Stimulated activated CD8-positive, alpha-beta memory T cell treated with anti-CD3 and anti-CD28 coated beads, Interleukin-15, amount 100 ng/mL, for 1 hour (primary cell): ENCODE measurements around the gene CHCHD3.

Experiments
- DNase-seq: peaks from one replicate; pipeline ENCODE4 v3.0.0-alpha.2; 2020; ENCODE audit warnings: low read depth

The CHCHD3 gene

DNA sequence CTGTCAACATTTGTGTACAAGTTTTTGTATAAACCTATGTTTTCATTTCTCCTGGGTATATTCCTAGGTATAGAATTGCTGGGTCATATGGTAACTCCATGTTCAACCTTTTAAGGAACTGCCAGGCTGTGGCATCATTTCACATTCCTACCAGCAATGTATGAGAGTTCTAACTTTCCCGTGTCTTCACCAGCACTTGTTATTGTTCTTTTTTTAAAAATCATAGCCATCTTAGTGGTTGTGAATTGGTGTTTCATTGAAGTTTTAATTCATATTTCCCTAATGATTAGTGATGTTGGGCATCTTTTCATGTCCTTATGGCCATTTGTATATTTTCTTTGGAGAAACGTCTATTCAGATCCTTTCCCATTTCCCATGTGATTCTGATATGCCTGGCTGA, 312.6 kb downstream of the CHCHD3 start:
- DNase-seq: no peak

GRCh38 chr7:132768099-132768498, 313.8 kb downstream of the CHCHD3 start:
- DNase-seq: no peak

- DNase-seq: no peak
These were observed 314.5 kb downstream of the CHCHD3 start for GRCh38 chr7:132767378-132767777.

GRCh38 chr7:132766660-132767059, 315.2 kb downstream of the CHCHD3 start:
- no peak for DNase-seq

DNA sequence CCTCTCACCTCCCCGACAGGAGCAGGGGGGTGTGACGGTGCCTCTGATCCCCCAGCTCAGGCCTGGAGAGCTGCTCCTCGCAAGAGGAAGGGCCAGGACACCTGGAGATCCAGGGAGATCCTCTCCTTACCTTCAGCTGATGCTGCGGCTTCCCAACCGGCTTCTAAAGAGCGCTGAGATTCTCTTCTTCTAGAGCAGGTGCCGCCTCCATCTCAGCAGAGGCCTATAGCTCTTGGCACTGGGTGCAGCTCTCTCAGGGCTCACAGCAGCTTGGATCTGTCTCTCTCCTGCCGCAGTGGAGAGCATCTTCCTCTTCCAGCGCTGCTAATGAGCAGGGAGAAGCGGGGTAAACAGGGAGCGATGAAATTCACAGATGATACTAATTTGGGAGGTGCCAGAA, 316.0 kb downstream of the CHCHD3 start:
- no peak for DNase-seq

DNA sequence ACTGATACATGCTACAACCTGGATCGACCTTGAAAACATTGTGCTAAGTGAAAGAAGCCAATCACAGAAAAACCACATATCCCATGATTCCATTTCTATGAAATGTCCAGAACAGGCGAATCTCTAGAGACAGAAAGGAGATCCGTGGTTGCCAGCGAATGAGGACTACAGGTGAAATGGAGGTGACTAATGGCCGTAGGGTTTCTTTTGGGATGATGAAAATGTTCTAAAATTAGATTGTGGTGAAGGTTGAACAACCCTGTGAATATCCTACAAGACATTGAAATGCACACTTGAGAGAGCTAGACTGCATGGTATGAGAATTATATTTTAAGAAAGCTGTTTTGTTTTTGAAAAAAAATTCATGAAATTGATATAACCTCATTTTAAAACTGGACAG, 317.1 kb downstream of the CHCHD3 start:
- DNase-seq: no peak

DNA sequence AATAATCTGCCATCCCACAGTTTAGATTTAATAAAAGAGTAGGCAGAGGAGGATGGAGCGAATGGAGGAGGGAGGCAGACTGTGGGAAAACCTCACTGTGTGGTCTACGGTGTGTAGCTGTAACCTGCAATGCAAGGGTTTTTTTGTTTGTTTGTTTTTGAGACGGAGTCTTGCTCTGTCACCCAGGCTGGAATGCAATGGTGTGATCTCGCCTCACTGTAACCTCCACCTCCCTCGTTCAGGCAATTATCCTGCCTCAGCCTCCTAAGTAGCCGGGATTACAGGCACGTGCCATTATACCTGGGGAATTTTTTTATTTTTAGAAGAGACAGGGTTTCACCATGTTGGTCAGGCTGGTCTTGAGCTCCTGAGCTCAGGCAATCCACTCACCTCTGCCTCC, 321.0 kb downstream of the CHCHD3 start:
- DNase-seq: no peak

DNA sequence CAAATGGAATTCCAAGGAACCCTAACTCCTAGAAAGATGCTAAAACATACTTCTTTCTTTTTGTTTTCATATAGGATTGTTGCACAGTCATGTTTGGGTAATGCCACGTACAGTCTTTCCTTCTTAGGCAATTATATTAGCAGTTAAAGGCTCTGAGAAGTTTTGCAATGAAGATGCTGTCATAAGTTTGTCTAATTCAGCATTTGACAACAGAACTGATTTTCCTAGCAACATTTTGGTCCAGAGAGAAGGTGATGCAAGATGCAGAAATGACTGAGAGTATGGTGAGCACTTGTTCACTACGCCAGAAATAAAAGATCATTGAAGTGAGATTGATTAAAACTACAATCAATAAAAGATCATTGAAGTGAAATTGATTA, 321.7 kb downstream of the CHCHD3 start:
- no peak for DNase-seq

GRCh38 chr7:132759482-132760243, 322.2 kb downstream of the CHCHD3 start:
- no peak for DNase-seq

DNA sequence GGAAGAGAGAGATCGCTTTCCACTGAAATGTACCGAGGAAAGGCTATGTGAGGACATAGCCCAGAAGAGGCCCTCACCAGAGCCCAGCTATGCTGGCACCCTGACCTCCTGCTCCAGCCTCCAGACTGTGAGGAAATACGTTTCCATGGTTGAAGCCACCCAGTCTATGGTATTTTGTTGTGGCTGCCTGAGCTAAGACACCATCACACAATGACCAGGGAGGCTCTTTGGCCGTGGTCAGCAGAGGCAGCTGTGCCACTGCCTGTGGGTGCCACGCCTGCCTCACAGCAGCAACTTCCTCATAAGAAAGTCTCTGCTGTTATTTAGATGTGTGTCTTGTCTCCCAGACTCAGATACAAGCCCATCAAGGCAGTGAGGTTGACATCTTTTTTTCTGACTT, 322.9 kb downstream of the CHCHD3 start:
- DNase-seq: no peak

- DNase-seq: no peak
These were observed 324.1 kb downstream of the CHCHD3 start for GRCh38 chr7:132757783-132758182.

GRCh38 chr7:132756484-132756990, 325.4 kb downstream of the CHCHD3 start:
- DNase-seq: no peak

- no peak for DNase-seq
These were observed 326.1 kb downstream of the CHCHD3 start for GRCh38 chr7:132755538-132756483.

GRCh38 chr7:132752431-132752830, 329.5 kb downstream of the CHCHD3 start:
- DNase-seq: no peak

- DNase-seq: no peak
These were observed 330.6 kb downstream of the CHCHD3 start for GRCh38 chr7:132751244-132751647.

- DNase-seq: no peak
These were observed 331.2 kb downstream of the CHCHD3 start for GRCh38 chr7:132750530-132751217.

DNA sequence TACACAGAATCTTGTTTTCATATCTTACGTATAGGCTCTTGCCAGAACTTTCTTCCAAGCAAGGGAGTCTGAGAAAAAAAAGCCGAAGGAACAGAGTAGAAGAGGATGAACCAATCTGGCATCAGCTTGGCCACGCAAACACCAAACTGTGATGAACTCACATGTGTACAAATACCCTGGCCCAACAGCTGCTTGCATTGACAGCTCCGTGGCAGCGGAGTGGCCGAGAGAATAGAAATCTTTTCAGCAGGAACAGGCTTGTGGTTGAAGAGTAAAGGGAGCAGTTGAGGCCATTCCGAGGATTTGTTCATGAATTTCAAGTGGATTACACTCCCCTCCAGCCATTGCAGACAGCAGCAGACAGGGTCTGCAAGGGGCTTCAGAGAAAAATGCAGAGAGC, 331.8 kb downstream of the CHCHD3 start:
- DNase-seq: no peak

- no peak for DNase-seq
These were observed 336.4 kb downstream of the CHCHD3 start for GRCh38 chr7:132745510-132745909.

- DNase-seq: no peak
These were observed 337.9 kb downstream of the CHCHD3 start for GRCh38 chr7:132743974-132744373.

- no peak for DNase-seq
These were observed 339.7 kb downstream of the CHCHD3 start for GRCh38 chr7:132742189-132742612.

DNA sequence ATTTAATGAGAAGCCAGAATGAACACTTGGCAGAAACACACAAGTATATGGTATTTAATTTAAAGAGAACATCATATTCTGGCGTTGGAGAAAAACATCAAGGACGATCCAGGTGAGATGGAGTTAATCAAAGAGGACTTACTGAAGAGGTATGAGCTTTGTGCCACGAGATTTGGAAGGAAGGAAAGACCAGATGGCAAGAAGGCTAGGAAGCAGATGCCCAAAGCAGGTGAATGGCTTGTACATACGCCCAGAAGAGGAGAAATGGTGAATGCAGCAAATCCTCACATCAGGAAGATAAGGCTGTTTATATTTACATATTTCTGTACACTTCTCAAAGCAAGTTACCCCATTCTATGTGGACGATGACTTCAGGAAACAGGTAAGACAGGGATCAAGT, 341.7 kb downstream of the CHCHD3 start:
- DNase-seq: no peak

- no peak for DNase-seq
These were observed 342.5 kb downstream of the CHCHD3 start for GRCh38 chr7:132739271-132739955.
